ENCODE measurements around the gene CNTD1. TPM values are rescaled to one million over a fixed set of nuclear protein-coding genes. Genes with fewer than 3 reads are reported as not detected.

CNTD1 gene
- total RNA-seq, 1 experiment from 2014 or later, result not detected

DNA sequence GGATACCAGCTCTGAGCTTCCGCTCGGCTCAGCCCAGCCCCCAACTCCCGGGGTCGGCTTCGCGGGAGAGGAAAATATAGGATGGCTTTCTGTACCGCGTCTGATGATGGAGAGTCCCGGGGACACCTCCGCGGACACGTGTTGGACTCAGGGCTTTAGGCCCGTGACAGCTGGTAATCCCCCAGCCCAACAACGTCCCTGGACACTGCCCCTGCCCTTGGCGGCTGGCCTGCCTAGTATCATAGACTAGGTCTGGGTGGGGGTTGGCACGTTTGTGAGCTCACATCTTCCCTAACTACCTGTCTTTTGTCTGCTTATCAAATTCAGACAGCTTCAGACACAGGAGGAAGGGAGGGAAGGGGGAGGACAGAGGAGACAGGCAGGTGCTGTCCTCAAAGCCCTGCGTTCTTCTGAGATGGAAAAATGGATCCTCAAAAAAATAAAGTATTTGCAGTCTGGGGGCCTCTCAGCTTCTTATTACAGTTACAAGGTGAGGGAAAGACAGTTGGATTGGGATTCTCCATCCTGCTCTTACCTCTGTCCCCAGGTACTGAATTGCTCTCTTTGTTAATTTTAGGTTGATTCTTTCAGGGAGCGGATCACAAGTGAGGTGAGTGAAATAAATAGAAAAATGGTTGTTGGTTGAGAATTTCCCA is 35.2 kb downstream of the CNTD1 start:
- Mint-ChIP-seq H3K36me3 (peaks cover 23% of the 10 kb centered on the region), H3K27ac (peak overlapping the region; percentile 85), H3K4me3 (peak overlapping the region; percentile 93), H3K27me3 (ENCODE audit: low read depth) (peaks cover 7% of the 10 kb centered on the region), H3K4me1 (peaks cover 16% of the 10 kb centered on the region), H3K9me3 (no peaks in the 10 kb centered on the region)
- TF ChIP-seq, protein P1, sequence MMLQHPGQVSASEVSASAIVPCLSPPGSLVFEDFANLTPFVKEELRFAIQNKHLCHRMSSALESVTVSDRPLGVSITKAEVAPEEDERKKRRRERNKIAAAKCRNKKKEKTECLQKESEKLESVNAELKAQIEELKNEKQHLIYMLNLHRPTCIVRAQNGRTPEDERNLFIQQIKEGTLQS (CRISPR knock-in tag; conservative IDR thresholded peaks at IDR 0.05), result no peak
- TF ChIP-seq KAT7 (CRISPR knock-in tag; IDR thresholded peaks at IDR 0.05; ENCODE audit: borderline replicate concordance) (0 out of 2 replicates have a peak, but pooled peaks have one; percentile 14), SMAD4 (CRISPR knock-in tag; IDR thresholded peaks at IDR 0.05) (0 out of 2 replicates have a peak, but pooled peaks have one; percentile 0), CBFB (CRISPR knock-in tag; IDR thresholded peaks at IDR 0.05; ENCODE audit: low read depth) (no peak)
- ChIA-PET POLR2A (interaction anchor here (1.0 to 1.4 kb wide), 3 partner anchors 12 to 164 kb away, joined by 3 read pairs; partner anchors contain the start of genes AOC3 and RPL27), CTCF (interaction anchor here (0.9 to 3.8 kb wide), 6 partner anchors 9 to 153 kb away, joined by 3 to 19 read pairs (median 5); partner anchors contain the start of gene BECN1)
- DNase-seq (ENCODE audit: low spot score) (no peak), ATAC-seq (no peak; the same call in 1 of the 2 replicates)

DNA sequence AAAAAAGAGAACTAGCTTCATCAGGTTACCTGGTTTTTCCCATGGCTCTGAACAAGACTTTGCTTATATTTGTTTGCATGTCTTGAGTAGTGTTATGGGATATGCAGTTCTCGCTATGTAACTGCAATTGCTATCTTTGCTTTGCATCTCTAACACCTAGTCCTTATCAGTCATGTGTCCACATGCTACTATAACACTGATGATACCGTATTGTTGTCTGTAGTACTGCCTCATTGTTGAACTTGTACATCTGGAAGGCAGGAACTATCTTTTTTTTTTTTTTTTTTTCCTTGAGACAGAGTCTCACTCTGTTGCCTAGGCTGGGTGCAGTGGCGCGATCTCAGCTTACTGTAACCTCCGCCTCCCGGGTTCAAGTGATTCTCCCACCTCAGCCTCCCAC is 37.1 kb downstream of the CNTD1 start:
- no peak overlapping the region for H3K4me3 Mint-ChIP-seq
- POLR2A ChIA-PET, result interaction anchor here (0.6 kb wide), 1 partner anchor 160 kb away, joined by 4 read pairs; no protein-coding TSS in a partner anchor
- no peak overlapping the region for H3K27ac Mint-ChIP-seq
- peaks cover 36% of the 10 kb centered on the region for H3K36me3 Mint-ChIP-seq
- no peak for TF ChIP-seq RELA (CRISPR knock-in tag; IDR thresholded peaks at IDR 0.05; ENCODE audit: borderline replicate concordance)
- TF ChIP-seq, protein P2, sequence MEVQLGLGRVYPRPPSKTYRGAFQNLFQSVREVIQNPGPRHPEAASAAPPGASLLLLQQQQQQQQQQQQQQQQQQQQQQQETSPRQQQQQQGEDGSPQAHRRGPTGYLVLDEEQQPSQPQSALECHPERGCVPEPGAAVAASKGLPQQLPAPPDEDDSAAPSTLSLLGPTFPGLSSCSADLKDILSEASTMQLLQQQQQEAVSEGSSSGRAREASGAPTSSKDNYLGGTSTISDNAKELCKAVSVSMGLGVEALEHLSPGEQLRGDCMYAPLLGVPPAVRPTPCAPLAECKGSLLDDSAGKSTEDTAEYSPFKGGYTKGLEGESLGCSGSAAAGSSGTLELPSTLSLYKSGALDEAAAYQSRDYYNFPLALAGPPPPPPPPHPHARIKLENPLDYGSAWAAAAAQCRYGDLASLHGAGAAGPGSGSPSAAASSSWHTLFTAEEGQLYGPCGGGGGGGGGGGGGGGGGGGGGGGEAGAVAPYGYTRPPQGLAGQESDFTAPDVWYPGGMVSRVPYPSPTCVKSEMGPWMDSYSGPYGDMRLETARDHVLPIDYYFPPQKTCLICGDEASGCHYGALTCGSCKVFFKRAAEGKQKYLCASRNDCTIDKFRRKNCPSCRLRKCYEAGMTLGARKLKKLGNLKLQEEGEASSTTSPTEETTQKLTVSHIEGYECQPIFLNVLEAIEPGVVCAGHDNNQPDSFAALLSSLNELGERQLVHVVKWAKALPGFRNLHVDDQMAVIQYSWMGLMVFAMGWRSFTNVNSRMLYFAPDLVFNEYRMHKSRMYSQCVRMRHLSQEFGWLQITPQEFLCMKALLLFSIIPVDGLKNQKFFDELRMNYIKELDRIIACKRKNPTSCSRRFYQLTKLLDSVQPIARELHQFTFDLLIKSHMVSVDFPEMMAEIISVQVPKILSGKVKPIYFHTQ (CRISPR knock-in tag; IDR thresholded peaks at IDR 0.05), result no peak
- no peak for TF ChIP-seq KAT7 (CRISPR knock-in tag; IDR thresholded peaks at IDR 0.05; ENCODE audit: borderline replicate concordance)
- no peak for TF ChIP-seq ZNF423 (CRISPR knock-in tag; IDR thresholded peaks at IDR 0.05)
- no peak for TF ChIP-seq CBFB (CRISPR knock-in tag; IDR thresholded peaks at IDR 0.05; ENCODE audit: low read depth)
- no peak for ATAC-seq
- H3K9me3 Mint-ChIP-seq, result no peaks in the 10 kb centered on the region
- DNase-seq (ENCODE audit: low spot score), result no peak
- H3K4me1 Mint-ChIP-seq, result peaks cover 16% of the 10 kb centered on the region
- H3K27me3 Mint-ChIP-seq (ENCODE audit: low read depth), result peaks cover under 1% of the 10 kb centered on the region
- CTCF ChIA-PET, result interaction anchor here (0.9 to 3.8 kb wide), 3 partner anchors 7 to 103 kb away, joined by 3 to 19 read pairs (median 3); partner anchors contain the start of gene BECN1

DNA sequence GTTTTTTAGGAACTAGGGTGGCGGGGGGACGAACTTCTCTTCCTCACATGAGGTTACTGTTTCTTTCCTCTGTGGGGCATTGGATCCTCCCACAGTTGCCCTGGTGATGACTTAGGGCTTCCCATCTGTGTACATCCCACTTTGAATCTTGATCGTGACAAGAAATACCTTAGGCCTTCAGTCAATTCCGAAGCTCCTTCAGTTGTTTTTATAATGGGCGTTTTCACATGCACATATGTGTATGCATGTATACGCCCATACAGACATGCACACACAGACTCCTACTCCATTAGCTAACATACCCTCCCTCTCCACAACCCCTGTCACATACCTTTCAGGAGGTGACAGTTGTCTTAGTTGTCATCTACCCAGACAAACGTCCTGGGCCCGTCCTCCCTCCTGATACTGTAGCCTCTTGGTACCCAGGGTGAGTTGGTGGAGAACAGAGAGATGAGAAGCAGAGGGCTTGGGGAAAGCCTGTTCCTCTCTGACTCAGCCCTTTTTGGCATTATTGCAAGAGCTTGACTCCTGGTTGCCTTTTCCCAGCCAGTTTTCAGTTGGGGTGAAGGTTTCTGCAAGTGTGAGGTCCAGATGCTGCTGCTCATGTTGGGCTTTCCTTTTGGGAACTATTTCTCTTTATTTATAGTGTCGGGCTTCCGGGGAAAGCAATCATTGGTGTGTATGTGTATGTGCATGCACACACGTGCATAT is 43.5 kb downstream of the CNTD1 start:
- H3K36me3 Mint-ChIP-seq, result peaks cover 71% of the 10 kb centered on the region
- ATAC-seq, result no peak
- no peak overlapping the region for H3K4me3 Mint-ChIP-seq
- CTCF ChIA-PET, result interaction anchor here (1.0 to 4.5 kb wide), 9 partner anchors 18 to 97 kb away, joined by 3 to 52 read pairs (median 6); partner anchors contain the start of genes BECN1 and WNK4
- no peaks in the 10 kb centered on the region for H3K9me3 Mint-ChIP-seq
- H3K27me3 Mint-ChIP-seq (ENCODE audit: low read depth), result no peaks in the 10 kb centered on the region
- POLR2A ChIA-PET, result no interaction called here
- no peaks in the 10 kb centered on the region for H3K4me1 Mint-ChIP-seq
- DNase-seq (ENCODE audit: low spot score), result no peak
- H3K27ac Mint-ChIP-seq, result no peak overlapping the region
- TF ChIP-seq, protein P3, sequence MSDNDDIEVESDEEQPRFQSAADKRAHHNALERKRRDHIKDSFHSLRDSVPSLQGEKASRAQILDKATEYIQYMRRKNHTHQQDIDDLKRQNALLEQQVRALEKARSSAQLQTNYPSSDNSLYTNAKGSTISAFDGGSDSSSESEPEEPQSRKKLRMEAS (CRISPR knock-in tag; IDR thresholded peaks at IDR 0.05), result no peak
- no peak for TF ChIP-seq ZNF219 (CRISPR knock-in tag; IDR thresholded peaks at IDR 0.05; ENCODE audit: borderline replicate concordance)
- TF ChIP-seq, protein P4, sequence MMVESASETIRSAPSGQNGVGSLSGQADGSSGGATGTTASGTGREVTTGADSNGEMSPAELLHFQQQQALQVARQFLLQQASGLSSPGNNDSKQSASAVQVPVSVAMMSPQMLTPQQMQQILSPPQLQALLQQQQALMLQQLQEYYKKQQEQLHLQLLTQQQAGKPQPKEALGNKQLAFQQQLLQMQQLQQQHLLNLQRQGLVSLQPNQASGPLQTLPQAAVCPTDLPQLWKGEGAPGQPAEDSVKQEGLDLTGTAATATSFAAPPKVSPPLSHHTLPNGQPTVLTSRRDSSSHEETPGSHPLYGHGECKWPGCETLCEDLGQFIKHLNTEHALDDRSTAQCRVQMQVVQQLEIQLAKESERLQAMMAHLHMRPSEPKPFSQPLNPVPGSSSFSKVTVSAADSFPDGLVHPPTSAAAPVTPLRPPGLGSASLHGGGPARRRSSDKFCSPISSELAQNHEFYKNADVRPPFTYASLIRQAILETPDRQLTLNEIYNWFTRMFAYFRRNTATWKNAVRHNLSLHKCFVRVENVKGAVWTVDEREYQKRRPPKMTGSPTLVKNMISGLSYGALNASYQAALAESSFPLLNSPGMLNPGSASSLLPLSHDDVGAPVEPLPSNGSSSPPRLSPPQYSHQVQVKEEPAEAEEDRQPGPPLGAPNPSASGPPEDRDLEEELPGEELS (CRISPR knock-in tag; IDR thresholded peaks at IDR 0.05), result no peak
- TF ChIP-seq ZBTB21 (CRISPR knock-in tag; IDR thresholded peaks at IDR 0.05; ENCODE audit: borderline replicate concordance), result no peak
- TF ChIP-seq ZNF317 (CRISPR knock-in tag; IDR thresholded peaks at IDR 0.05; ENCODE audit: borderline replicate concordance, low read depth), result no peak
- no peak for TF ChIP-seq MYBL2 (CRISPR knock-in tag; IDR thresholded peaks at IDR 0.05)
- TF ChIP-seq, protein P5, sequence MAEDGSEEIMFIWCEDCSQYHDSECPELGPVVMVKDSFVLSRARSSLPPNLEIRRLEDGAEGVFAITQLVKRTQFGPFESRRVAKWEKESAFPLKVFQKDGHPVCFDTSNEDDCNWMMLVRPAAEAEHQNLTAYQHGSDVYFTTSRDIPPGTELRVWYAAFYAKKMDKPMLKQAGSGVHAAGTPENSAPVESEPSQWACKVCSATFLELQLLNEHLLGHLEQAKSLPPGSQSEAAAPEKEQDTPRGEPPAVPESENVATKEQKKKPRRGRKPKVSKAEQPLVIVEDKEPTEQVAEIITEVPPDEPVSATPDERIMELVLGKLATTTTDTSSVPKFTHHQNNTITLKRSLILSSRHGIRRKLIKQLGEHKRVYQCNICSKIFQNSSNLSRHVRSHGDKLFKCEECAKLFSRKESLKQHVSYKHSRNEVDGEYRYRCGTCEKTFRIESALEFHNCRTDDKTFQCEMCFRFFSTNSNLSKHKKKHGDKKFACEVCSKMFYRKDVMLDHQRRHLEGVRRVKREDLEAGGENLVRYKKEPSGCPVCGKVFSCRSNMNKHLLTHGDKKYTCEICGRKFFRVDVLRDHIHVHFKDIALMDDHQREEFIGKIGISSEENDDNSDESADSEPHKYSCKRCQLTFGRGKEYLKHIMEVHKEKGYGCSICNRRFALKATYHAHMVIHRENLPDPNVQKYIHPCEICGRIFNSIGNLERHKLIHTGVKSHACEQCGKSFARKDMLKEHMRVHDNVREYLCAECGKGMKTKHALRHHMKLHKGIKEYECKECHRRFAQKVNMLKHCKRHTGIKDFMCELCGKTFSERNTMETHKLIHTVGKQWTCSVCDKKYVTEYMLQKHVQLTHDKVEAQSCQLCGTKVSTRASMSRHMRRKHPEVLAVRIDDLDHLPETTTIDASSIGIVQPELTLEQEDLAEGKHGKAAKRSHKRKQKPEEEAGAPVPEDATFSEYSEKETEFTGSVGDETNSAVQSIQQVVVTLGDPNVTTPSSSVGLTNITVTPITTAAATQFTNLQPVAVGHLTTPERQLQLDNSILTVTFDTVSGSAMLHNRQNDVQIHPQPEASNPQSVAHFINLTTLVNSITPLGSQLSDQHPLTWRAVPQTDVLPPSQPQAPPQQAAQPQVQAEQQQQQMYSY (CRISPR knock-in tag; IDR thresholded peaks at IDR 0.05), result no peak
- no peak for TF ChIP-seq FOXK1 (CRISPR knock-in tag; IDR thresholded peaks at IDR 0.05)
- TF ChIP-seq TCF7 (CRISPR knock-in tag; IDR thresholded peaks at IDR 0.05; ENCODE audit: low read depth), result no peak
- TF ChIP-seq, protein P6, sequence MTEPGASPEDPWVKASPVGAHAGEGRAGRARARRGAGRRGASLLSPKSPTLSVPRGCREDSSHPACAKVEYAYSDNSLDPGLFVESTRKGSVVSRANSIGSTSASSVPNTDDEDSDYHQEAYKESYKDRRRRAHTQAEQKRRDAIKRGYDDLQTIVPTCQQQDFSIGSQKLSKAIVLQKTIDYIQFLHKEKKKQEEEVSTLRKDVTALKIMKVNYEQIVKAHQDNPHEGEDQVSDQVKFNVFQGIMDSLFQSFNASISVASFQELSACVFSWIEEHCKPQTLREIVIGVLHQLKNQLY (CRISPR knock-in tag; IDR thresholded peaks at IDR 0.05), result no peak

All from WTC11 (cell line).